T-cell (primary cell): ENCODE measurements around the gene OR11H6. TPM values are rescaled to one million over a fixed set of nuclear protein-coding genes. Genes with fewer than 3 reads are reported as not detected.
A peak's percentile ranks its signal among the peaks of the same experiment; 100 is the strongest.
"Not testable (repeated sequence)": the region's sequence is repeated elsewhere in the genome, so short reads cannot be mapped to it uniquely, and the experiment has no call there.

Experiments used
- ATAC-seq, 4 experiments: fragments of 200-7000 bp in 3 of 4; fragments of 150-1000 bp in 1 of 4; cut with Tn5 transposase; replicated peaks in 1 of 4; 1 replicate in 3 of 4; 2 replicates in 1 of 4; pipeline ENCODE4 v1.10.0; 2021; ENCODE audit warnings: moderate library complexity in 3 of 4, mild to moderate bottlenecking in 2 of 4, moderate number of reproducible peaks in 1 of 4
- CTCF ChIA-PET, 2 donors: fragments of 300-600 bp; sonication (Branson Sonifier 250); formaldehyde crosslinking; loops; one replicate each; lab custom pipeline; 2022; ENCODE audit warnings: antibody characterized with exemption in 2 of 2; lab: Charles Lee
- POLR2A ChIA-PET, 2 donors: fragments of 300-600 bp; sonication (Branson Sonifier 250); formaldehyde crosslinking; loops; one replicate each; lab custom pipeline; 2022; ENCODE audit warnings: antibody characterized with exemption in 2 of 2; lab: Charles Lee
- DNase-seq, 35 experiments: peaks; one replicate each; pipeline versions ENCODE4 v3.0.0 to v3.0.0-alpha.2; 2013 to 2023
- H3K27ac ChIP-seq: one replicate; pipeline ENCODE4 v1.5.1; 2013; ENCODE audit warnings: low read length
- H3K27me3 ChIP-seq, 2 experiments: replicated peaks in 1 of 2; 1 replicate in 1 of 2; 2 replicates in 1 of 2; pipeline versions ENCODE4 v1.6.1 to v1.7.0; 2013; ENCODE audit warnings: low read length in 1 of 2, mixed read lengths in 1 of 2; ENCODE audit not compliant: control insufficient read depth in 2 of 2, insufficient read depth in 2 of 2; ENCODE audit errors: extremely low read depth in 1 of 2
- H3K36me3 ChIP-seq, 2 donors: 1 replicate in 1 of 2; 2 replicates in 1 of 2; pipeline versions ENCODE4 v1.6.1 to v1.7.0; 2013; ENCODE audit warnings: low read length in 1 of 2; ENCODE audit not compliant: control insufficient read depth in 2 of 2, insufficient read depth in 1 of 2; ENCODE audit errors: extremely low read depth in 1 of 2
- H3K4me1 ChIP-seq, 2 experiments: 1 replicate in 1 of 2; 2 replicates in 1 of 2; pipeline versions ENCODE4 v1.6.1 to v1.7.0; 2013; ENCODE audit warnings: low read length in 2 of 2, mixed read lengths in 1 of 2; ENCODE audit not compliant: insufficient read depth in 2 of 2, control insufficient read depth in 1 of 2; ENCODE audit errors: extremely low read depth in 1 of 2
- H3K4me3 ChIP-seq, 2 donors: 1 replicate in 1 of 2; 2 replicates in 1 of 2; pipeline versions ENCODE4 v1.5.1 to v1.7.0; 2013; ENCODE audit warnings: mild to moderate bottlenecking in 2 of 2, low read length in 1 of 2, moderate library complexity in 1 of 2; ENCODE audit not compliant: control insufficient read depth in 1 of 2; ENCODE audit errors: extremely low read depth in 1 of 2
- H3K9me3 ChIP-seq: 2 replicates; pipeline ENCODE4 v1.7.0; 2013
- H3K27ac Mint-ChIP-seq, 2 donors: one replicate each; pipeline ENCODE4 v1.8.0; 2020 to 2021; ENCODE audit warnings: mild to moderate bottlenecking in 2 of 2, mixed read lengths in 2 of 2
- H3K27me3 Mint-ChIP-seq, 2 donors: one replicate each; pipeline ENCODE4 v1.8.0; 2021 to 2022; ENCODE audit warnings: mixed read lengths in 2 of 2
- H3K36me3 Mint-ChIP-seq: one replicate; pipeline ENCODE4 v1.8.0; 2021; ENCODE audit warnings: mixed read lengths
- H3K4me1 Mint-ChIP-seq, 3 donors: one replicate each; pipeline ENCODE4 v1.8.0; 2020 to 2022; ENCODE audit warnings: mixed read lengths in 3 of 3, mild to moderate bottlenecking in 1 of 3
- H3K4me3 Mint-ChIP-seq, 3 donors: one replicate each; pipeline ENCODE4 v1.8.0; 2020 to 2022; ENCODE audit warnings: mild to moderate bottlenecking in 3 of 3, mixed read lengths in 3 of 3, moderate library complexity in 3 of 3
- H3K9me3 Mint-ChIP-seq, 3 donors: one replicate each; pipeline ENCODE4 v1.8.0; 2020 to 2022; ENCODE audit warnings: mixed read lengths in 3 of 3
- WGBS: methylation state at CpG from one replicate; pipeline ENCODE4 v1.1.5; 2013; ENCODE audit warnings: missing lambda C conversion rate; ENCODE audit not compliant: insufficient coverage; 5-methylcytosine and 5-hydroxymethylcytosine counted together
- total RNA-seq, 35 experiments: library from RNA in 6 of 35; stranded (reverse) in 6 of 35; fragments of 120-200 nt in 1 of 35; gene quantifications; one replicate each; pipeline versions ENCODE4 v1.2.1 to v1.2.4 and lab custom pipeline; 2013 to 2026

Gene OR11H6
- total RNA-seq, 5 donors from 2014 or later (not counting 1 experiment from before 2014, with no cell fraction given): not detected

GRCh38 chr14:20228681-20229080 lies 5.2 kb downstream of the OR11H6 start, which contains the start of gene OR11H7:
Gene OR11H7, plus strand, starts transcription at chr14:20228981.
- ChIA-PET POLR2A (no interaction called here), CTCF (no interaction called here)
- no CpG with 5 or more reads among the region's 1 CpG for WGBS
- Histone ChIP-seq H3K36me3 (no peaks in the 10 kb centered on the region), H3K9me3 (no peaks in the 10 kb centered on the region), H3K27me3 (no peaks in the 10 kb centered on the region), H3K4me3 (no peak within 1 kb of the TSS), H3K4me1 (no peaks in the 10 kb centered on the region), H3K27ac (no peak within 1 kb of the TSS)
- DNase-seq (no peak), ATAC-seq (no peak)
- no peak within 1 kb of the TSS for H3K4me3 Mint-ChIP-seq
- peaks cover 10 to 11% of the 10 kb centered on the region in 2 donors for H3K27me3 Mint-ChIP-seq
- no peaks in the 10 kb centered on the region for H3K36me3 Mint-ChIP-seq
- peaks cover 13 to 21% (median 13%) of the 10 kb centered on the region in 3 donors for H3K9me3 Mint-ChIP-seq
- no peaks in the 10 kb centered on the region for H3K4me1 Mint-ChIP-seq
- no peak within 1 kb of the TSS for H3K27ac Mint-ChIP-seq

GRCh38 chr14:20235415-20235814 lies 11.9 kb downstream of the OR11H6 start:
- H3K4me3 Mint-ChIP-seq, H3K9me3 ChIP-seq, H3K36me3 Mint-ChIP-seq, H3K27me3 ChIP-seq, H3K4me1 ChIP-seq, ATAC-seq, H3K4me3 ChIP-seq, H3K27ac ChIP-seq, H3K9me3 Mint-ChIP-seq, H3K27me3 Mint-ChIP-seq, POLR2A ChIA-PET, DNase-seq, H3K27ac Mint-ChIP-seq, H3K4me1 Mint-ChIP-seq, CTCF ChIA-PET, H3K36me3 ChIP-seq: not testable (repeated sequence)
- 95% methylated on average over 3 of the region's 4 CpGs for WGBS

- CTCF ChIA-PET: no interaction called here
- H3K4me3 Mint-ChIP-seq: no peak overlapping the region
- Histone ChIP-seq H3K9me3 (peaks cover 3% of the 10 kb centered on the region), H3K36me3 (no peaks in the 10 kb centered on the region), H3K4me3 (no peak overlapping the region), H3K4me1 (no peaks in the 10 kb centered on the region), H3K27ac (no peak overlapping the region), H3K27me3 (peaks cover 0 to 2% of the 10 kb centered on the region in 2 experiments)
- peaks cover 7% of the 10 kb centered on the region for H3K36me3 Mint-ChIP-seq
- POLR2A ChIA-PET: no interaction called here
- DNase-seq (peak in 1 of 35 experiments; percentile 12), ATAC-seq (no peak)
- no CpG with 5 or more reads among the region's 3 CpGs for WGBS
- H3K27ac Mint-ChIP-seq: no peak overlapping the region
- no peaks in the 10 kb centered on the region for H3K27me3 Mint-ChIP-seq
- H3K4me1 Mint-ChIP-seq: no peaks in the 10 kb centered on the region
- peaks cover 6 to 11% (median 10%) of the 10 kb centered on the region in 3 donors for H3K9me3 Mint-ChIP-seq
Observed at GRCh38 chr14:20247646-20248246, 24.2 kb downstream of the OR11H6 start.

GRCh38 chr14:20262642-20263128 lies 39.2 kb downstream of the OR11H6 start:
- DNase-seq (no peak), ATAC-seq (no peak)
- no peak overlapping the region for H3K4me3 ChIP-seq
- Mint-ChIP-seq H3K4me1 (no peaks in the 10 kb centered on the region), H3K36me3 (peaks cover 34% of the 10 kb centered on the region), H3K27ac (no peak overlapping the region), H3K9me3 (no peaks in the 10 kb centered on the region), H3K4me3 (no peak overlapping the region), H3K27me3 (no peaks in the 10 kb centered on the region)
- no peaks in the 10 kb centered on the region for H3K9me3 ChIP-seq
- H3K27ac ChIP-seq: no peak overlapping the region
- CTCF ChIA-PET: no interaction called here
- POLR2A ChIA-PET: no interaction called here
- WGBS: no CpG with 5 or more reads among the region's 3 CpGs
- H3K36me3 ChIP-seq: no peaks in the 10 kb centered on the region
- no peaks in the 10 kb centered on the region for H3K27me3 ChIP-seq
- no peaks in the 10 kb centered on the region for H3K4me1 ChIP-seq

GRCh38 chr14:20264361-20264760 lies 40.9 kb downstream of the OR11H6 start:
- H3K9me3 Mint-ChIP-seq, H3K27ac Mint-ChIP-seq, ATAC-seq, H3K27ac ChIP-seq, DNase-seq, H3K4me1 Mint-ChIP-seq, H3K27me3 Mint-ChIP-seq, H3K27me3 ChIP-seq, H3K9me3 ChIP-seq, POLR2A ChIA-PET, H3K4me1 ChIP-seq, CTCF ChIA-PET, H3K4me3 ChIP-seq, H3K4me3 Mint-ChIP-seq, H3K36me3 ChIP-seq: not testable (repeated sequence)
- WGBS: no CpG with 5 or more reads among the region's 5 CpGs
- peaks cover 34% of the 10 kb centered on the region for H3K36me3 Mint-ChIP-seq

GRCh38 chr14:20274062-20274461 lies 50.6 kb downstream of the OR11H6 start:
- peaks cover 56% of the 10 kb centered on the region for H3K36me3 Mint-ChIP-seq
- ChIA-PET POLR2A (no interaction called here), CTCF (no interaction called here)
- Histone ChIP-seq H3K27me3 (no peaks in the 10 kb centered on the region), H3K4me3 (no peak overlapping the region), H3K36me3 (no peaks in the 10 kb centered on the region), H3K9me3 (peaks cover 2% of the 10 kb centered on the region), H3K4me1 (peaks cover 0 to 4% of the 10 kb centered on the region in 2 experiments), H3K27ac (no peak overlapping the region)
- no peak for ATAC-seq
- no peak overlapping the region for H3K4me3 Mint-ChIP-seq
- H3K27ac Mint-ChIP-seq: no peak overlapping the region
- peaks cover 9 to 11% (median 9%) of the 10 kb centered on the region in 3 donors for H3K4me1 Mint-ChIP-seq
- no peak for DNase-seq
- no peaks in the 10 kb centered on the region for H3K27me3 Mint-ChIP-seq
- H3K9me3 Mint-ChIP-seq: peaks cover 12 to 42% (median 27%) of the 10 kb centered on the region in 3 donors
- no CpG with 5 or more reads among the region's 2 CpGs for WGBS
